IMR-90 (cell line): ENCODE measurements around the gene MT3.

ENCODE experiments used
- FOS ChIP-seq: fragments of 150-350 bp; IDR thresholded peaks from 2 replicates; pipeline ENCODE4 v1.6.1; 2016; ENCODE audit warnings: low read depth, low read length
- POLR2A ChIP-seq: IDR thresholded peaks from 2 replicates; pipeline ENCODE4 v1.6.1; 2012; ENCODE audit warnings: mild to moderate bottlenecking, low read depth, low read length
- TF ChIP-seq, protein P1 (sequence below): conservative IDR thresholded peaks from 2 replicates; pipeline ENCODE4 v1.5.1; 2012; ENCODE audit warnings: mild to moderate bottlenecking, low read depth, low read length, improper control_type of control experiment
- TF ChIP-seq, protein P2 (sequence below): fragments of 150-350 bp; IDR thresholded peaks from 2 replicates; pipeline ENCODE4 v1.6.1; 2016; ENCODE audit warnings: low read depth, mild to moderate bottlenecking, low read length, moderate library complexity, borderline replicate concordance

DNA sequence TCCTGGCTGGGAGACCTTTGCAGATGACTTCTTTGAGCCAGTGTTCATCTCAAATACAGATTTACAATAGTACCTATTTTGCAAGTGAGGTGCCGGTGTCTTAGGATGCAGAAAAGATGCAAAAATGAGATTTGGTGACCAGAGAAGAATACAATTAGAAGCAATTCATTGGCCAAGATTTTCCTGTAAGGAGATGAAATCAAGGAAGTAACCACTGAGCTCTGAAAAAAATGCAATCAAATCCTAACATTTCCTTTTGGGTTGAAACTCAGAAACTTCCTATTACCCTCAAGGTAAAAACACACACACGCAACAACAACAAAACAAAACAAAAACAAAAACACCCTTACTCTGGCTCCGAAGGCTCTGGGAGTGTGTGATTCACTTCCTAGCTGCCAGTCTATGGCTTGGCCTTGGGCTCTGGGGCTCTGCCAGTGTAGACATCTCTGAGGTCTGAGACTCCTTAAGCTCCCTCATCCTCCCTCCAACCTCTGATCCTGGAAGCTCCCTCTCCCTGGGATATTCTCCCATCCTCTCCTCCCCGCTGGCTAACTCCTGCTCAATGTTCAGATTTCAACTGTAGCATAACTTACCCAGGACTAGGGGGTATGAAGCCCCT, 41.3 kb upstream of the MT3 start:
- TF ChIP-seq, protein P1, sequence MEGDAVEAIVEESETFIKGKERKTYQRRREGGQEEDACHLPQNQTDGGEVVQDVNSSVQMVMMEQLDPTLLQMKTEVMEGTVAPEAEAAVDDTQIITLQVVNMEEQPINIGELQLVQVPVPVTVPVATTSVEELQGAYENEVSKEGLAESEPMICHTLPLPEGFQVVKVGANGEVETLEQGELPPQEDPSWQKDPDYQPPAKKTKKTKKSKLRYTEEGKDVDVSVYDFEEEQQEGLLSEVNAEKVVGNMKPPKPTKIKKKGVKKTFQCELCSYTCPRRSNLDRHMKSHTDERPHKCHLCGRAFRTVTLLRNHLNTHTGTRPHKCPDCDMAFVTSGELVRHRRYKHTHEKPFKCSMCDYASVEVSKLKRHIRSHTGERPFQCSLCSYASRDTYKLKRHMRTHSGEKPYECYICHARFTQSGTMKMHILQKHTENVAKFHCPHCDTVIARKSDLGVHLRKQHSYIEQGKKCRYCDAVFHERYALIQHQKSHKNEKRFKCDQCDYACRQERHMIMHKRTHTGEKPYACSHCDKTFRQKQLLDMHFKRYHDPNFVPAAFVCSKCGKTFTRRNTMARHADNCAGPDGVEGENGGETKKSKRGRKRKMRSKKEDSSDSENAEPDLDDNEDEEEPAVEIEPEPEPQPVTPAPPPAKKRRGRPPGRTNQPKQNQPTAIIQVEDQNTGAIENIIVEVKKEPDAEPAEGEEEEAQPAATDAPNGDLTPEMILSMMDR: no peak
- TF ChIP-seq, protein P2, sequence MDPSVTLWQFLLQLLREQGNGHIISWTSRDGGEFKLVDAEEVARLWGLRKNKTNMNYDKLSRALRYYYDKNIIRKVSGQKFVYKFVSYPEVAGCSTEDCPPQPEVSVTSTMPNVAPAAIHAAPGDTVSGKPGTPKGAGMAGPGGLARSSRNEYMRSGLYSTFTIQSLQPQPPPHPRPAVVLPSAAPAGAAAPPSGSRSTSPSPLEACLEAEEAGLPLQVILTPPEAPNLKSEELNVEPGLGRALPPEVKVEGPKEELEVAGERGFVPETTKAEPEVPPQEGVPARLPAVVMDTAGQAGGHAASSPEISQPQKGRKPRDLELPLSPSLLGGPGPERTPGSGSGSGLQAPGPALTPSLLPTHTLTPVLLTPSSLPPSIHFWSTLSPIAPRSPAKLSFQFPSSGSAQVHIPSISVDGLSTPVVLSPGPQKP: no peak
- TF ChIP-seq POLR2A (no peak), FOS (no peak)
